Neural cell (in vitro differentiated cells): ENCODE data around the gene BPIFB1. TPM values are rescaled to one million over a fixed set of nuclear protein-coding genes. Genes with fewer than 3 reads are reported as not detected.

Experiments used
- H2AFZ ChIP-seq: fragments of 200-600, 300-800 bp; sonication (generic), shearing (Covaris generic); 2 replicates; pipeline ENCODE4 v1.6.0; 2014; ENCODE audit warnings: low read depth, mild to moderate bottlenecking, antibody characterized with exemption, low read length, moderate library complexity
- H3F3A ChIP-seq: fragments of 200-600 bp; shearing (Covaris generic); 2 replicates; pipeline ENCODE4 v1.6.1; 2016; ENCODE audit warnings: mild to moderate bottlenecking, moderate library complexity, mixed read lengths, antibody characterized with exemption, low read length; ENCODE audit not compliant: insufficient read depth, poor library complexity, severe bottlenecking
- H3K27ac ChIP-seq: fragments of 200-600, 300-800 bp; sonication (generic), shearing (Covaris generic); 2 replicates; pipeline ENCODE4 v1.5.1; 2014; ENCODE audit warnings: mild to moderate bottlenecking, low read length, moderate library complexity
- H3K27me3 ChIP-seq: fragments of 300-800, 200-600 bp; sonication (generic), shearing (Covaris generic); 2 replicates; pipeline ENCODE4 v1.6.0; 2014; ENCODE audit warnings: mild to moderate bottlenecking, low read depth, low read length, moderate library complexity; ENCODE audit not compliant: insufficient read depth
- H3K36me3 ChIP-seq: fragments of 300-800, 200-600 bp; sonication (generic), shearing (Covaris generic); 2 replicates; pipeline ENCODE4 v1.5.1; 2014; ENCODE audit warnings: mild to moderate bottlenecking, antibody characterized with exemption, low read length, moderate library complexity; ENCODE audit not compliant: insufficient read depth
- H3K4me2 ChIP-seq: fragments of 300-800, 200-600 bp; sonication (generic), shearing (Covaris generic); 2 replicates; pipeline ENCODE4 v1.6.0; 2014; ENCODE audit warnings: mild to moderate bottlenecking, low read length
- H3K4me3 ChIP-seq: fragments of 300-800, 200-600 bp; sonication (generic), shearing (Covaris generic); 2 replicates; pipeline ENCODE4 v1.5.1; 2014; ENCODE audit warnings: mild to moderate bottlenecking, low read length, moderate library complexity
- H3K79me2 ChIP-seq: fragments of 200-600 bp; shearing (Covaris generic); replicated peaks from 2 replicates; pipeline ENCODE4 v1.6.0; 2014; ENCODE audit warnings: mild to moderate bottlenecking, low read length, moderate library complexity; ENCODE audit not compliant: insufficient read depth
- H3K9ac ChIP-seq: fragments of 300-800, 200-600 bp; sonication (generic), shearing (Covaris generic); 2 replicates; pipeline ENCODE4 v1.6.1; 2016; ENCODE audit warnings: mild to moderate bottlenecking, low read length, mixed read lengths
- H3K9me2 ChIP-seq: fragments of 200-600 bp; shearing (Covaris generic); 2 replicates; pipeline ENCODE4 v1.6.1; 2016; ENCODE audit warnings: mild to moderate bottlenecking, low read length, mixed read lengths; ENCODE audit not compliant: insufficient read depth
- H3K9me3 ChIP-seq: fragments of 200-600, 300-800 bp; sonication (generic), shearing (Covaris generic); 2 replicates; pipeline ENCODE4 v1.6.1; 2016; ENCODE audit warnings: mild to moderate bottlenecking, mixed run types, low read length, moderate library complexity, mixed read lengths
- H4K20me1 ChIP-seq: fragments of 200-600 bp; shearing (Covaris generic); 2 replicates; pipeline ENCODE4 v1.6.1; 2016; ENCODE audit warnings: mild to moderate bottlenecking, mixed run types; ENCODE audit not compliant: insufficient read depth
- EP300 ChIP-seq: fragments of 450-650 bp; conservative IDR thresholded peaks from 2 replicates; pipeline ENCODE4 v1.6.1; 2014; ENCODE audit warnings: antibody characterized with exemption, mild to moderate bottlenecking, moderate library complexity; ENCODE audit not compliant: poor library complexity, severe bottlenecking
- EZH2 ChIP-seq: fragments of 200-600, 300-800 bp; shearing (Covaris generic), sonication (generic); IDR thresholded peaks from 2 replicates; pipeline ENCODE4 v1.6.1; 2014; ENCODE audit warnings: antibody characterized with exemption, low read length, borderline replicate concordance, mild to moderate bottlenecking; ENCODE audit not compliant: insufficient read depth, poor library complexity, severe bottlenecking
- MXI1 ChIP-seq: fragments of 450-650 bp; conservative IDR thresholded peaks from 2 replicates; pipeline ENCODE4 v1.6.1; 2014; ENCODE audit warnings: antibody characterized with exemption, mild to moderate bottlenecking; ENCODE audit not compliant: poor library complexity, severe bottlenecking
- POLR2AphosphoS5 ChIP-seq: IDR thresholded peaks from 2 replicates; pipeline ENCODE4 v1.6.1; 2012
- RAD21 ChIP-seq: fragments of 450-650 bp; conservative IDR thresholded peaks from 2 replicates; pipeline ENCODE4 v1.6.1; 2014; ENCODE audit warnings: antibody characterized with exemption, mild to moderate bottlenecking, moderate library complexity
- SMC3 ChIP-seq: fragments of 450-650 bp; conservative IDR thresholded peaks from 2 replicates; pipeline ENCODE4 v1.6.1; 2014; ENCODE audit warnings: antibody characterized with exemption, mild to moderate bottlenecking, moderate library complexity; ENCODE audit not compliant: poor library complexity
- TAF1 ChIP-seq: IDR thresholded peaks from 2 replicates; pipeline ENCODE4 v1.6.1; 2012; ENCODE audit warnings: low read depth
- polyA plus RNA-seq: library from polyadenylated mRNA; depleted of rRNA; stranded (reverse); fragments of >200 nt; gene quantifications from 2 replicates; pipeline ENCODE4 v1.2.3, GENCODE V29; 2014
- TF ChIP-seq, protein P1 (sequence below): fragments of 450-650 bp; IDR thresholded peaks from 2 replicates; pipeline ENCODE4 v1.5.1; 2014; ENCODE audit warnings: antibody characterized with exemption, mild to moderate bottlenecking, moderate library complexity; ENCODE audit not compliant: poor library complexity, severe bottlenecking
- TF ChIP-seq, protein P2 (sequence below): IDR thresholded peaks from 2 replicates; pipeline ENCODE4 v1.6.1; 2012; ENCODE audit warnings: borderline replicate concordance

The BPIFB1 gene
- polyA plus RNA-seq, 1 donor from 2014 or later: not detected

DNA sequence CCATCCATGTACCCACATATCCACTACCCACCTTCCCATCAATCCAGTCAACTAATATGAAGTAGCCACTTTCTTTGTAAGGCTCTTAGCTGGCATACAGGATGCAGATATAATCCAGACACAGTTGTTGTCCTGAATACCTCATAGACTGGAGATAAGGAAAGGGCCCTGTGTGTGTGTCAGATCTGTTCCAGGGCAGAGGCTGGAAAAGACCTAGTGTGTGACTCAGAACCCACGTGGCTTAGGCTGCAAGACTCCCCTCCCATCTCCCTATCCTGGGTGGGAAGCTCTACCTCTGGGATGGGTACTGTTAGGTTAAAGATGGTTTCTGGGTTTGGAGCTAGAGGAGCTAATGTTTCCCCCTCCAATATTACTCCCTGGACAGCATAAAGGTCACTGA lies 43.6 kb upstream of the BPIFB1 start:
- no peaks in the 10 kb centered on the region for H3K27me3 ChIP-seq
- H2AFZ ChIP-seq: no peak overlapping the region
- no peaks in the 10 kb centered on the region for H3K9me3 ChIP-seq
- no peak for TF ChIP-seq SMC3
- no peak for TF ChIP-seq EZH2
- TF ChIP-seq, protein P1, sequence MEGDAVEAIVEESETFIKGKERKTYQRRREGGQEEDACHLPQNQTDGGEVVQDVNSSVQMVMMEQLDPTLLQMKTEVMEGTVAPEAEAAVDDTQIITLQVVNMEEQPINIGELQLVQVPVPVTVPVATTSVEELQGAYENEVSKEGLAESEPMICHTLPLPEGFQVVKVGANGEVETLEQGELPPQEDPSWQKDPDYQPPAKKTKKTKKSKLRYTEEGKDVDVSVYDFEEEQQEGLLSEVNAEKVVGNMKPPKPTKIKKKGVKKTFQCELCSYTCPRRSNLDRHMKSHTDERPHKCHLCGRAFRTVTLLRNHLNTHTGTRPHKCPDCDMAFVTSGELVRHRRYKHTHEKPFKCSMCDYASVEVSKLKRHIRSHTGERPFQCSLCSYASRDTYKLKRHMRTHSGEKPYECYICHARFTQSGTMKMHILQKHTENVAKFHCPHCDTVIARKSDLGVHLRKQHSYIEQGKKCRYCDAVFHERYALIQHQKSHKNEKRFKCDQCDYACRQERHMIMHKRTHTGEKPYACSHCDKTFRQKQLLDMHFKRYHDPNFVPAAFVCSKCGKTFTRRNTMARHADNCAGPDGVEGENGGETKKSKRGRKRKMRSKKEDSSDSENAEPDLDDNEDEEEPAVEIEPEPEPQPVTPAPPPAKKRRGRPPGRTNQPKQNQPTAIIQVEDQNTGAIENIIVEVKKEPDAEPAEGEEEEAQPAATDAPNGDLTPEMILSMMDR: no peak
- no peak for TF ChIP-seq MXI1
- no peak for TF ChIP-seq POLR2AphosphoS5
- no peak for TF ChIP-seq EP300
- TF ChIP-seq, protein P2, sequence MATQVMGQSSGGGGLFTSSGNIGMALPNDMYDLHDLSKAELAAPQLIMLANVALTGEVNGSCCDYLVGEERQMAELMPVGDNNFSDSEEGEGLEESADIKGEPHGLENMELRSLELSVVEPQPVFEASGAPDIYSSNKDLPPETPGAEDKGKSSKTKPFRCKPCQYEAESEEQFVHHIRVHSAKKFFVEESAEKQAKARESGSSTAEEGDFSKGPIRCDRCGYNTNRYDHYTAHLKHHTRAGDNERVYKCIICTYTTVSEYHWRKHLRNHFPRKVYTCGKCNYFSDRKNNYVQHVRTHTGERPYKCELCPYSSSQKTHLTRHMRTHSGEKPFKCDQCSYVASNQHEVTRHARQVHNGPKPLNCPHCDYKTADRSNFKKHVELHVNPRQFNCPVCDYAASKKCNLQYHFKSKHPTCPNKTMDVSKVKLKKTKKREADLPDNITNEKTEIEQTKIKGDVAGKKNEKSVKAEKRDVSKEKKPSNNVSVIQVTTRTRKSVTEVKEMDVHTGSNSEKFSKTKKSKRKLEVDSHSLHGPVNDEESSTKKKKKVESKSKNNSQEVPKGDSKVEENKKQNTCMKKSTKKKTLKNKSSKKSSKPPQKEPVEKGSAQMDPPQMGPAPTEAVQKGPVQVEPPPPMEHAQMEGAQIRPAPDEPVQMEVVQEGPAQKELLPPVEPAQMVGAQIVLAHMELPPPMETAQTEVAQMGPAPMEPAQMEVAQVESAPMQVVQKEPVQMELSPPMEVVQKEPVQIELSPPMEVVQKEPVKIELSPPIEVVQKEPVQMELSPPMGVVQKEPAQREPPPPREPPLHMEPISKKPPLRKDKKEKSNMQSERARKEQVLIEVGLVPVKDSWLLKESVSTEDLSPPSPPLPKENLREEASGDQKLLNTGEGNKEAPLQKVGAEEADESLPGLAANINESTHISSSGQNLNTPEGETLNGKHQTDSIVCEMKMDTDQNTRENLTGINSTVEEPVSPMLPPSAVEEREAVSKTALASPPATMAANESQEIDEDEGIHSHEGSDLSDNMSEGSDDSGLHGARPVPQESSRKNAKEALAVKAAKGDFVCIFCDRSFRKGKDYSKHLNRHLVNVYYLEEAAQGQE: no peak
- TF ChIP-seq TAF1: no peak
- no peak for TF ChIP-seq RAD21
- H3F3A ChIP-seq: no peaks in the 10 kb centered on the region
- H3K9me2 ChIP-seq: no peaks in the 10 kb centered on the region
- no peak overlapping the region for H3K4me2 ChIP-seq
- no peak overlapping the region for H3K4me3 ChIP-seq
- H4K20me1 ChIP-seq: no peaks in the 10 kb centered on the region
- H3K36me3 ChIP-seq: no peaks in the 10 kb centered on the region
- H3K9ac ChIP-seq: no peak overlapping the region
- no peaks in the 10 kb centered on the region for H3K79me2 ChIP-seq
- H3K27ac ChIP-seq: no peak overlapping the region

DNA sequence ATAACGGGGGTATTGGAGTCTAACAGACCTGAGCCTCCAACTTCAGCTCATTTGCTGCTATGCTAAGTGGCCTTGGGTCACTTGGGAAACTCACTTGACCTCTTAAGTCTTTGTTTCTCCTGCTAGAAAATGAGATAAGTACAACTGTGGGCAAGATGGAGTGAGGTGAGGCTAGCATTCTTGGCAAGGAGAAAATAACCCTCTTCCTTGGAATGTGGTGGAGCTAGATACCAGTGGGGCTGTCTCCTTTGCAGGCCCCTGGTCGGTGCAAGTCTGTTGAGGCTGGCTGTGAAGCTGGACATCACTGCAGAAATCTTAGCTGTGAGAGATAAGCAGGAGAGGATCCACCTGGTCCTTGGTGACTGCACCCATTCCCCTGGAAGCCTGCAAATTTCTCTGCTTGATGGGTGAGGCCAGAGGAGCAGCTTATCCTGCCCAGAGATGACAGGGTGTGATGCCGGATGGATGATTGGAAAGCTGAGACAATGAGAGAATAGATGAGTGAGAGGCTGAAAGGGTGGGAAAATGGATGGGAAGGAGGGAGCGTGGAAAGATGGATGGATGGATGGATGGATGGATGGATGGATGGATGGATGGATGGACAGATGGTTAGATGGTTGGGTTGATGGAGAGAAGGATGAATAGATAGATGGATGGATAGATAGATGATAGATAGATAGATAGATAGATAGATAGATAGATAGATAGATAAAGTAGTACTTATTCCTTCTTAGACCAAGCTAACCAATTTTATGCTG lies 42.9 kb upstream of the BPIFB1 start:
- H3K4me2 ChIP-seq: no peak overlapping the region
- no peak overlapping the region for H2AFZ ChIP-seq
- no peak overlapping the region for H3K27ac ChIP-seq
- no peaks in the 10 kb centered on the region for H3F3A ChIP-seq
- no peaks in the 10 kb centered on the region for H3K79me2 ChIP-seq
- no peak overlapping the region for H3K9ac ChIP-seq
- no peaks in the 10 kb centered on the region for H3K9me2 ChIP-seq
- no peaks in the 10 kb centered on the region for H4K20me1 ChIP-seq
- H3K9me3 ChIP-seq: no peaks in the 10 kb centered on the region
- TF ChIP-seq EP300 (no peak), EZH2 (no peak), POLR2AphosphoS5 (no peak), TAF1 (no peak), MXI1 (no peak), SMC3 (no peak), RAD21 (no peak)
- TF ChIP-seq, protein P2: no peak
- TF ChIP-seq, protein P1: no peak
- no peak overlapping the region for H3K4me3 ChIP-seq
- no peaks in the 10 kb centered on the region for H3K36me3 ChIP-seq
- H3K27me3 ChIP-seq: no peaks in the 10 kb centered on the region
